ENCODE data around the gene ADCY4. TPM values are rescaled to one million over a fixed set of nuclear protein-coding genes. Genes with fewer than 3 reads are reported as not detected.
A peak's percentile ranks its signal among the peaks of the same experiment; 100 is the strongest.

ADCY4 gene
- total and polyA plus RNA-seq, 4 donors: 22.6 to 42.8 (median 36.0) TPM

- H3K4me1 ChIP-seq (ENCODE audit: control insufficient read depth in 5 of 5, insufficient read depth in 5 of 5, low read length in 5 of 5): peaks cover 9 to 52% (median 11%) of the 10 kb centered on the region in 5 donors
- H3K9me3 ChIP-seq (ENCODE audit: control insufficient read depth in 4 of 4, insufficient read depth in 3 of 4, low read length in 3 of 4): no peaks in the 10 kb centered on the region
- no peak for DNase-seq
- TF ChIP-seq CTCF (IDR thresholded peaks at IDR 0.05; ENCODE audit: control extremely low read depth, extremely low read depth): no peak
- no peak overlapping the region for H3K4me3 ChIP-seq
- WGBS, 2 donors: 55 to 61% methylated on average over 5 of the region's 5 CpGs
- H3K9ac ChIP-seq (ENCODE audit: insufficient read depth in 1 of 2, low read length in 2 of 2): no peak overlapping the region
- ATAC-seq (ENCODE audit: insufficient read depth, low FRiP score): no peak
- peak overlapping the region; percentile 11 to 70 for H3K27ac ChIP-seq (ENCODE audit: low read depth in 1 of 2, low read length in 1 of 2)
- no peaks in the 10 kb centered on the region for H3K36me3 ChIP-seq (ENCODE audit: control insufficient read depth in 4 of 4, insufficient read depth in 4 of 4, low read length in 4 of 4)
- peaks cover 0 to 32% (median 23%) of the 10 kb centered on the region in 3 donors for H3K27me3 ChIP-seq (ENCODE audit: control insufficient read depth in 3 of 3, insufficient read depth in 3 of 3, low read length in 2 of 3)
Measured at GRCh38 chr14:24314377-24315193, 20.3 kb downstream of the ADCY4 start.

- no peak for DNase-seq
- Histone ChIP-seq H3K9me3 (ENCODE audit: control insufficient read depth in 4 of 4, insufficient read depth in 3 of 4, low read length in 3 of 4) (no peaks in the 10 kb centered on the region), H3K9ac (ENCODE audit: insufficient read depth in 1 of 2, low read length in 2 of 2) (no peak overlapping the region), H3K27me3 (ENCODE audit: control insufficient read depth in 3 of 3, insufficient read depth in 3 of 3, low read length in 2 of 3) (peaks cover 0 to 30% (median 20%) of the 10 kb centered on the region in 3 donors), H3K27ac (ENCODE audit: low read depth in 1 of 2, low read length in 1 of 2) (peak overlapping the region in 1 of 2 donors; percentile 61), H3K36me3 (ENCODE audit: control insufficient read depth in 4 of 4, insufficient read depth in 4 of 4, low read length in 4 of 4) (no peaks in the 10 kb centered on the region), H3K4me3 (no peak overlapping the region), H3K4me1 (ENCODE audit: control insufficient read depth in 5 of 5, insufficient read depth in 5 of 5, low read length in 5 of 5) (peaks cover 9 to 53% (median 11%) of the 10 kb centered on the region in 5 donors)
- no peak for ATAC-seq (ENCODE audit: insufficient read depth, low FRiP score)
- TF ChIP-seq CTCF (IDR thresholded peaks at IDR 0.05; ENCODE audit: control extremely low read depth, extremely low read depth): no peak
- 28 to 63% methylated on average over 2 of the region's 2 CpGs for WGBS, 2 donors
Measured at GRCh38 chr14:24313913-24314312, 21.0 kb downstream of the ADCY4 start.

DNA sequence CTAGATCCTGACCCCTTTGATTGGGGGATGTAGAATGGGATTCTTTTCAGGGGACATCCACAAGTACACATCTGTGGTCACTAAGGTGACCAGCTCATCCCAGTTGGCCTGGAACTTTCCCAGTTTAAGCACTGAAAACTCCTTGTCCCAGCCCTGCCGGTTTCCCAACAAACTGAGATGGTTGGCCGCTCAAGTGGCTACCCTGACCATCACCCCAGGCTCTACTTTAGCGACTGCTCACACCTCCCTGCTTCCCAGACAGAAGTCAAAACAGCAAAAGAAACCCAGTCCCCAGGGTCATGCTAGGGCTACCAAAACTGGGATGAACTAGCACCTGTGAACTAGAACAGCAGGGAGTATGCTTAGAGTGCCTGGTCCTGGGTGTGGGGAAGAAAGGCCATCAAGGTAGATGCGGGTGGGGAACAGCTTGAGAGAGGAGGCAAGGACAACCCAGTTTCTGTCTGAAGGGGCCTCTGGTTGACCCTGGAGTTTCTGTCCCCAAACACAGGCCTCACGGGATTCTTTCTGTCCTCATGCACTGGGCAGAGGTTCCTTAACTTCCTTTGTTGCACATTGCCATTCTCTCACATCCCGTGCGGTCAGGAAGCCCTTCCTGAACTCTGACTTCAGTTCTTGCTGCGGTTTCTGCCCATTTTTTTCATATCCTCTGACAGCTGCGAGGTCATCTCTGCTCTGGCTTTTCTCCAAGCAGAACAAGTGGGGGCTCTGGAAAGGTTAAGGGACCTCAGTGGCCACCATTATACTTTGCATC, 21.9 kb downstream of the ADCY4 start:
- Histone ChIP-seq H3K9ac (ENCODE audit: insufficient read depth in 1 of 2, low read length in 2 of 2) (no peak overlapping the region), H3K4me1 (ENCODE audit: control insufficient read depth in 5 of 5, insufficient read depth in 5 of 5, low read length in 5 of 5) (peaks cover 9 to 53% (median 11%) of the 10 kb centered on the region in 5 donors), H3K27me3 (ENCODE audit: control insufficient read depth in 3 of 3, insufficient read depth in 3 of 3, low read length in 2 of 3) (peaks cover 0 to 20% (median 14%) of the 10 kb centered on the region in 3 donors), H3K9me3 (ENCODE audit: control insufficient read depth in 4 of 4, insufficient read depth in 3 of 4, low read length in 3 of 4) (no peaks in the 10 kb centered on the region), H3K4me3 (no peak overlapping the region), H3K27ac (ENCODE audit: low read depth in 1 of 2, low read length in 1 of 2) (peak overlapping the region; percentile 43 to 75), H3K36me3 (ENCODE audit: control insufficient read depth in 4 of 4, insufficient read depth in 4 of 4, low read length in 4 of 4) (peaks cover 0 to 3% (median 0%) of the 10 kb centered on the region in 4 donors)
- no peak for TF ChIP-seq CTCF (IDR thresholded peaks at IDR 0.05; ENCODE audit: control extremely low read depth, extremely low read depth)
- 28 to 50% methylated on average over 9 of the region's 9 CpGs for WGBS, 2 donors
- peak in 2 of 3 donors; percentile 31 to 64 for DNase-seq
- no peak for ATAC-seq (ENCODE audit: insufficient read depth, low FRiP score)
